Mucosa of gallbladder (tissue), 1 donor: ENCODE data around the gene ALPL. TPM values are rescaled to one million over a fixed set of nuclear protein-coding genes. Genes with fewer than 3 reads are reported as not detected.
A peak's percentile ranks its signal among the peaks of the same experiment; 100 is the strongest.

Source experiments
- DNase-seq: peaks from one replicate; pipeline ENCODE4 v3.0.0-alpha.2; 2020; ENCODE audit warnings: low spot score
- total RNA-seq: library from RNA; stranded (reverse); gene quantifications from one replicate; pipeline ENCODE4 v1.2.1, GENCODE V29; 2021
- donor health status: DM: no; HTN: no; CAD: no.

The ALPL gene
- total RNA-seq, 1 donor from 2014 or later: 4.0 TPM

- no peak for DNase-seq
Observed at GRCh38 chr1:21530368-21531016, 21.3 kb downstream of the ALPL start.

- no peak for DNase-seq
Observed at GRCh38 chr1:21531241-21531640, 22.0 kb downstream of the ALPL start.

- DNase-seq: no peak
Observed at GRCh38 chr1:21532496-21532895, 23.3 kb downstream of the ALPL start.

GRCh38 chr1:21532992-21533534 lies 23.8 kb downstream of the ALPL start:
- no peak for DNase-seq

GRCh38 chr1:21534146-21534545 lies 24.9 kb downstream of the ALPL start:
- DNase-seq: no peak

- DNase-seq: peak; percentile 39
Observed at GRCh38 chr1:21534674-21535378, 25.6 kb downstream of the ALPL start.

GRCh38 chr1:21536218-21536617 lies 27.0 kb downstream of the ALPL start:
- no peak for DNase-seq

GRCh38 chr1:21537511-21537931 lies 28.3 kb downstream of the ALPL start:
- peak; percentile 73 for DNase-seq

GRCh38 chr1:21537932-21538630 lies 28.9 kb downstream of the ALPL start:
- peak; percentile 43 for DNase-seq

GRCh38 chr1:21539933-21540332 lies 30.7 kb downstream of the ALPL start:
- DNase-seq: no peak

- no peak for DNase-seq
Observed at GRCh38 chr1:21541329-21541728, 32.1 kb downstream of the ALPL start.

GRCh38 chr1:21541835-21542234 lies 32.6 kb downstream of the ALPL start:
- DNase-seq: peak; percentile 34

- DNase-seq: no peak
Observed at GRCh38 chr1:21543598-21543997, 34.4 kb downstream of the ALPL start.

- no peak for DNase-seq
Observed at GRCh38 chr1:21544095-21544494, 34.9 kb downstream of the ALPL start.

- no peak for DNase-seq
Observed at GRCh38 chr1:21546122-21546825, 37.1 kb downstream of the ALPL start.

- DNase-seq: no peak
Observed at GRCh38 chr1:21547876-21548275, 38.7 kb downstream of the ALPL start.

GRCh38 chr1:21550097-21550496 lies 40.9 kb downstream of the ALPL start:
- no peak for DNase-seq

GRCh38 chr1:21550866-21551475 lies 41.7 kb downstream of the ALPL start:
- no peak for DNase-seq

- no peak for DNase-seq
Observed at GRCh38 chr1:21552715-21553114, 43.5 kb downstream of the ALPL start.

GRCh38 chr1:21553116-21553926 lies 44.1 kb downstream of the ALPL start:
- no peak for DNase-seq
